Measurements from ENCODE around the gene DBNDD2. TPM values are rescaled to one million over a fixed set of nuclear protein-coding genes. Genes with fewer than 3 reads are reported as not detected.

DBNDD2 gene
- total RNA-seq, 4 donors from 2014 or later, result 14.1 to 39.3 (median 32.2) TPM

DNA sequence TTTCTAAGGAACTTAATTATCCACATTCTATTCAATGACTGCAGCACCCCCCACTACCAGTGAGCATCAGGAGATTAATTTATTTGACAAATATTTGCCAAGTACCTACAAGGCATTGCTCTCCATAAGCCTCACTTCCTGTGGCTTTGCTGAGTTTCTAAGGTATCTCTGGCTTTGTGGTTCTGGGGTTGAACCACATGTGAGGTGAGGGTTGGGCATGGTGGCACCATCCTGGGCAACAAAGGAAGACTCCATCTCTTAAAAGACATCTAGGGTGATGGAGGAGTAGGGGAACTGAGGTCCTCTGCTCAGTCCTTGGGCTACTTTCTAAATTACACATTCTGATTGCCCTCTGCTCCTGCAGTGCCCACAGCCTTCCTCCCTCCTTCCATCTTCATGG lies 36.0 kb downstream of the DBNDD2 start:
- DNase-seq, result no peak
- no peak for TF ChIP-seq POLR2A (IDR thresholded peaks at IDR 0.05)
- TF ChIP-seq, protein P1, sequence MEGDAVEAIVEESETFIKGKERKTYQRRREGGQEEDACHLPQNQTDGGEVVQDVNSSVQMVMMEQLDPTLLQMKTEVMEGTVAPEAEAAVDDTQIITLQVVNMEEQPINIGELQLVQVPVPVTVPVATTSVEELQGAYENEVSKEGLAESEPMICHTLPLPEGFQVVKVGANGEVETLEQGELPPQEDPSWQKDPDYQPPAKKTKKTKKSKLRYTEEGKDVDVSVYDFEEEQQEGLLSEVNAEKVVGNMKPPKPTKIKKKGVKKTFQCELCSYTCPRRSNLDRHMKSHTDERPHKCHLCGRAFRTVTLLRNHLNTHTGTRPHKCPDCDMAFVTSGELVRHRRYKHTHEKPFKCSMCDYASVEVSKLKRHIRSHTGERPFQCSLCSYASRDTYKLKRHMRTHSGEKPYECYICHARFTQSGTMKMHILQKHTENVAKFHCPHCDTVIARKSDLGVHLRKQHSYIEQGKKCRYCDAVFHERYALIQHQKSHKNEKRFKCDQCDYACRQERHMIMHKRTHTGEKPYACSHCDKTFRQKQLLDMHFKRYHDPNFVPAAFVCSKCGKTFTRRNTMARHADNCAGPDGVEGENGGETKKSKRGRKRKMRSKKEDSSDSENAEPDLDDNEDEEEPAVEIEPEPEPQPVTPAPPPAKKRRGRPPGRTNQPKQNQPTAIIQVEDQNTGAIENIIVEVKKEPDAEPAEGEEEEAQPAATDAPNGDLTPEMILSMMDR (IDR thresholded peaks at IDR 0.05), result no peak
- no peak overlapping the region for H3K4me3 ChIP-seq
- peaks cover 0 to 5% (median 0%) of the 10 kb centered on the region in 4 donors for H3K27me3 ChIP-seq
- H3K36me3 ChIP-seq, result no peaks in the 10 kb centered on the region
- no peak overlapping the region for H3K27ac ChIP-seq
- no peaks in the 10 kb centered on the region for H3K9me3 ChIP-seq
- intact Hi-C loops (cut with DNase I), result no loop called here
- no peaks in the 10 kb centered on the region for H3K4me1 ChIP-seq

DNA sequence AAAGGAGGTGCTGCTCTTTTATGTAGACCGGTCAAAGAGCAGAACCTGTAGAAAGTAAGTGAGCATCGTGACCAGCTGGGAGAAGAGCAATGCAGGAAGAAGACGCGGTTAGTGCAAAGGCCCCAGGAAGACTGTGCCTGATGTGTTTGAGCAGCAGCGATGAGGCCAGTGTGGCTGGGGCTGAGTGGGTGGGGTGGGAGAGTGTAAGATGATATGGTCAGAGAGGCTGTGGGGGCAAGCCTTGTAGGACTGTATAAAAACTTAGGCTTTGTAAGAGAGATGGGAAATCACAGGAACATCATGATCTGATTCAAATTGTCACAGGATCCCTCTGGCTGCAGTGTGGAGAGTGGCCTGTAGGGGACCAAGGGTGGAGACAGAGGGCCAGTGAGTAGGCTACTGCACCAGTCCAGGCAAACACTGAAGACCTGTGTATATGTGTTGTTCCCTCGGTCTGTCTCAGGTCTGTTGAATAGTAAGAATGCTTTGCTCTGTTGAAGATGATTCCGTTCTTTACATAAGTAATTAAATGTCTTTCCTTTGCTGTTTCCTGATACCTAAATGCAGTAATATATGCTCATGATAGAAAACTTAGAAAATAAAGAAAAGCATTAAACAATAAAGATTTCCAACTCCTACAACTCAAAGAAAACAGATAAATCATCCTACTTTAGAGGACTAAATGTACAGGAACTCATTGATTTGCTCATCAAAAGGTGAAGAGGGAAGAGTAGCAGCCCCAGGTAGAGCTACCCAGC lies 37.9 kb downstream of the DBNDD2 start:
- H3K9me3 ChIP-seq, result no peaks in the 10 kb centered on the region
- intact Hi-C loops (cut with DNase I), result no loop called here
- H3K4me1 ChIP-seq, result no peaks in the 10 kb centered on the region
- no peak overlapping the region for H3K27ac ChIP-seq
- H3K36me3 ChIP-seq, result no peaks in the 10 kb centered on the region
- H3K27me3 ChIP-seq, result peaks cover 0 to 5% (median 0%) of the 10 kb centered on the region in 4 donors
- no peak for DNase-seq
- TF ChIP-seq, protein P1 (IDR thresholded peaks at IDR 0.05), result peak; percentile 15 to 61 (median 36)
- no peak for TF ChIP-seq POLR2A (IDR thresholded peaks at IDR 0.05)
- H3K4me3 ChIP-seq, result peak overlapping the region in 2 of 4 donors; percentile 1 to 18
- 60 to 65% methylated on average over 7 of the region's 7 CpGs for WGBS, 2 donors

DNA sequence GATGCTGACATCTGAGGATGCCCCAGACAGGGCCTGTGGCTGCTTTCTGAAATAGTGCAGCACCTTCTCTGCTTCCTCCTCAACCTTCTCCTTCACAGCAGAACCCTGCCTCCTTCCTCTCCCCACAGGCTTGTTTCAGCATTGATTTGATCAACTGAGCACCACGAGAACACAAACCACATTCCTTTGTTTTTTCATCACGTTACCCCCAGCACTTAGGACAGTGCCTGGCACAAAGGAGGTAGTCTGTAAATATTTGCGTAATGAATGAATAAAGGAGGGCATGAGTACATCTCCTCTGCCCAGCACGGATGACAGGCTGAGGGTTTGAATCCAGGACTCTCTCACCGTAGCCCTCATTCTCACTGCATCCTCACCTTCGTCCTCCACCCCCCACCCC lies 40.2 kb downstream of the DBNDD2 start:
- no peaks in the 10 kb centered on the region for H3K9me3 ChIP-seq
- intact Hi-C loops (cut with DNase I), result no loop called here

DNA sequence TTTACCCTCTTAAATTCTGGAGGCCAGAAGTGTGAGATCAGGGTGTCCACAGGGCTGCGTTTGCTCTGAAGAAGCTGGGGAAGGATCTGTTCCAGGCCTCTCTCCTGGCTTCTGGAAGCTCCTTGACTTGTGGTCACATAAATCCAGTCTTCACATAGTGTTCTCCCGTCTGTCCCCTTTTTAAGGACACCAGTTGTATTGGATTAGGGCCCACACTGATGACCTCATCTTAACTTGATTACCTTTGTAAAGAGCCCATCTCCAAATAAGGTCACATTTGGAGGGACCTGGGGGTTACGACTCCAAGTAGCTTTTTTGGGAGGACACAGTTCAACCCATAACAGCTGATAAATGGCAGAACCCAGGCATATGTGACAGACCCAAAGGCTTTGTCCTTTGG lies 41.4 kb downstream of the DBNDD2 start:
- H3K36me3 ChIP-seq, result no peaks in the 10 kb centered on the region
- H3K9me3 ChIP-seq, result no peaks in the 10 kb centered on the region
- WGBS, 2 donors, result 61 to 88% methylated on average over 3 of the region's 3 CpGs
- TF ChIP-seq, protein P1 (IDR thresholded peaks at IDR 0.05), result no peak
- TF ChIP-seq POLR2A (IDR thresholded peaks at IDR 0.05), result no peak
- H3K4me1 ChIP-seq, result no peaks in the 10 kb centered on the region
- H3K27me3 ChIP-seq, result peaks cover 0 to 2% (median 0%) of the 10 kb centered on the region in 4 donors
- intact Hi-C loops (cut with DNase I), result no loop called here
- no peak overlapping the region for H3K4me3 ChIP-seq
- no peak for DNase-seq
- peak overlapping the region; percentile 21 to 83 (median 75) for H3K27ac ChIP-seq

More for the DNA sequence above, 40.2 kb downstream of the DBNDD2 start:
- H3K27me3 ChIP-seq, result peaks cover 0 to 5% (median 0%) of the 10 kb centered on the region in 4 donors
- TF ChIP-seq POLR2A (IDR thresholded peaks at IDR 0.05), result no peak
- TF ChIP-seq, protein P1 (IDR thresholded peaks at IDR 0.05), result no peak
- H3K36me3 ChIP-seq, result no peaks in the 10 kb centered on the region
- peak overlapping the region; percentile 29 to 78 (median 57) for H3K27ac ChIP-seq
- WGBS, 2 donors, result 40 to 53% methylated on average over 6 of the region's 6 CpGs
- no peaks in the 10 kb centered on the region for H3K4me1 ChIP-seq
- no peak overlapping the region for H3K4me3 ChIP-seq
- DNase-seq, result no peak

DNA sequence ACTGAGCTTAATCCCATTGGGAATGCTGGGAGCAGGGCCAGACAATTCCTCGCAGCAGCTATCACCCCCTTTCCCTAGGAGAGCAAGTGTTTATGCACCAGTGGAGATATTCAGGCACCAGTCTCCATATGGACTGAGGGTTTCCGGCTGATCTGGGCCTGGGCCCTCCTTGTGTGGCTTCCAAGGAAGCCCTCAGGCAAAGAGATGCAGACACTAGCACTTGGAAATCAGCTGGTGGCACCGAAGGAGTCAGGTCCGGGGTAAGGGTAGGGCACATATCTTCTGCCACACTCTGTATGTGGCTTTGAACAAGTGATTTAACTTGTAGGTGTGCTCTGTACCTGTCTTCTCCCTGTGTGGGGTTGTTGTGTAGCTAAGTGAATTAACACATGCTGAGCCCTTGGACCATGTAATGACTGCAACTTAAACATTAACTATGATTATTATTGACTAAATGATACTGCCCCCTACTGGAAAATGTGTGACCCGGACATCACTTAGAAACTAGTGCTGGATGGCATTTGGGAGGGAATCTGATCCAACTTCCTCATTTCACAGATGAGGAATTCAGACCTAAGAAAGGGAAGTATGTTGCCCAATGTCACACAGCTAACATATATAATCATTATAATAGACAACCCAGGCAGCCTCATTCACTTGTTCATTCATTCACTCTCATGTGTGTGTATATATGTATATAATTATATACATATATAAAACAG lies 42.2 kb downstream of the DBNDD2 start:
- no peak overlapping the region for H3K4me3 ChIP-seq
- TF ChIP-seq, protein P1 (IDR thresholded peaks at IDR 0.05), result peak; percentile 44 to 63 (median 55)
- TF ChIP-seq POLR2A (IDR thresholded peaks at IDR 0.05), result no peak
- 40 to 56% methylated on average over 3 to 4 of the region's 5 CpGs for WGBS, 2 donors
- H3K27ac ChIP-seq, result peak overlapping the region; percentile 21 to 83 (median 68)
- no peaks in the 10 kb centered on the region for H3K36me3 ChIP-seq
- H3K9me3 ChIP-seq, result no peaks in the 10 kb centered on the region
- no peak for DNase-seq
- no peaks in the 10 kb centered on the region for H3K4me1 ChIP-seq
- no peaks in the 10 kb centered on the region for H3K27me3 ChIP-seq
- intact Hi-C loops (cut with DNase I), result no loop called here
